Stimulated activated CD8-positive, alpha-beta memory T cell treated with anti-CD3 and anti-CD28 coated beads, Interleukin-12 subunit alpha, Interleukin-12 subunit beta, amount 100 ng/mL, for 24 hours (primary cell): ENCODE results near the gene C2CD2.

Experiments used
- DNase-seq: peaks from one replicate; pipeline ENCODE4 v3.0.0-alpha.2; 2020; ENCODE audit errors: extremely low read depth

C2CD2 gene

DNA sequence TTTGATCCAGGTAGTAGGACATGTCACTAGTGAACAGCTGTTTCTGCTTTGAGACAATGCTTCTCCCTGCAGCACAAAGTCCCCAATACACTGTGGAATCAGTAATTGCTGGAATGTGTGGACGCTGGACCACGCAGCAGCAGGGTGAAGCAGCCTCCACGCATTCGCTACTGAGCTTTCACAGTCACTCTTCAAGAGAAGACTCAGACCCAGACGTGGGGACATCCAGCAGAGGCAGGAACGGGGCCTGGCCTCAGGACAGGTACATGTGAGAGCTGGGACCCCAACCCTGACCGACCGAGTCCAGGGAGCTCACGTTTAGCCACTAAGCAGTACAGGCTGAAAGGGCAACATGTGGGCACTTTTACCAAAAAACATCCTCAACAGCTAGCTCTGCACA is 40.6 kb downstream of the C2CD2 start:
- DNase-seq = no peak

GRCh38 chr21:41908829-41909228 is 45.0 kb downstream of the C2CD2 start:
- DNase-seq = no peak

DNA sequence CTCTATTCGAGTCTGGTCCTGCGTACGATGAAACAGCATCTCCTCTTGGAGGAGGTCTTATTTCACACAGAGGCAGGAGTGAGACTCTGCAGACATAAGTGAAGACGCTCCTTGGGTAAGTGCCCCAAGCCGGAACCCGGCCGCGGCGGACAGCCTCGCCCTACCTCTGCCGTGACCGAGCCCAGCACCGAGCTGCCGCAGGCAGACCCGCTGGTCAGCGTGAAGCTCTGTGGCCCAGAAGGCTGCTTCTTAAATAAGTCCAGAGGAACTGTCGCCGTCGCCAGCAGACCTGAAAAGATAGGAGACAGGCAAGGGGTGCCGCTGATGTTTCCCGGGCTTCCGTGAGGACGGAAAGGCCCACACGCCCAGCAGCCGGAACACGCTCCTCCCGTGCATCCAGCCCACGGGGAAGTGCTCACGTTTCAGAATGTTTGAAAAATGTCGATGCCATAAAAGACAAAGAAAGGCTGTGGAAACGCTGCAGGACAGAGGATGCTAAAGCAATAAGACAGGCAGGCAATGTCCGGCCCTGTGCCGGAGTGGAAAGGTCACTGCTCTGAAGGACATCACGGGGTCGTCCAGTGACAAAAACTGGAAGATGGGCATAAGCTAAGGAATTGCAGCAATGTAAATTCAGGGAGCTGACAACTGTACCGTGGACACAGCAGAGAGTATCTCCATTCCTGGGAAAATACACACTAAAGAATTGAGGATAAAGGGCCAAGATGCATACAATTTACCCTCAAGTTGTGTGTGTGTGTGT is 46.1 kb downstream of the C2CD2 start:
- no peak for DNase-seq

GRCh38 chr21:41906770-41907169 is 47.0 kb downstream of the C2CD2 start:
- no peak for DNase-seq

- DNase-seq = no peak
Observed at GRCh38 chr21:41903559-41904351, 50.1 kb downstream of the C2CD2 start.

GRCh38 chr21:41902946-41903345 is 50.9 kb downstream of the C2CD2 start:
- no peak for DNase-seq

DNA sequence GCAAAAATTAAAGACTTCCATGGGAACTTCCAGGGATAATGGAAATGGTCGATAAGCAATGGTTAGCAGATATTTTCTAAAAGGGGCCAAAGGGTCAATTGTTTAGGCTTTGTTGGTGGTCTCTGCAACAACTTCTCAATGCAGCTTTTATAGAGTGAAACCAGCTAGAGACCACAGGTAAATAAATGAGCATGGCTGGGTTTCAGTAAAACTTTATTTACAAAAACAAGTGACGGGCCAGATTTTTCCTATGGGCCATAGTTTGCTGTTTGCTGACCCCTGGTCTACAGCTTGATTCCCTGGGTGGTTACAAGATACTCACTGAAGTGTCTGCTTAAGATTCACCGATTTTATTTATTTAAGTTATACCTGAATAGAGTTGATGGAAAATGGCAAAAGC is 52.0 kb downstream of the C2CD2 start:
- no peak for DNase-seq

- DNase-seq = no peak
Observed at GRCh38 chr21:41901099-41901498, 52.7 kb downstream of the C2CD2 start.

DNA sequence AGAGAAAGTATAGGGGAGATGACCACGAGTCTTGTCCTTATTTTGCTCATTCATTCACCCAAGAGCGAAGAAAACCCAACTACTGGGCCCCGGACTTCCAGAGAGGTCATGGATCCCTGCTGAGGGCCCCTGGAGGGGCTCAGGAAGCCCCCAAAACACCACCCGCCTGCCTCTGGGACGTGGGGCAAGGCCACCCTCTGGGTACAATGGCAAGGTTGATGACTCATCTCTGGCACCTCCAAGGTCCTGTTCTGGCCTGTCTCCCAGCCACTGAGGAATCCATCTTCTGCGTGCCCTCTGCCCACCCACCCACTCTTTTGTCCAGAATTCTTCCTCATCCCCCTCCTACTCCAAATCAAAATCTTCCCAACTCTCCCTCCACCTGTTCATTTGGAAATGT is 53.4 kb downstream of the C2CD2 start:
- DNase-seq = no peak

GRCh38 chr21:41899426-41900202 is 54.2 kb downstream of the C2CD2 start:
- DNase-seq = no peak

GRCh38 chr21:41898998-41899397 is 54.8 kb downstream of the C2CD2 start:
- DNase-seq = no peak

- DNase-seq = no peak
Observed at GRCh38 chr21:41897700-41898099, 56.1 kb downstream of the C2CD2 start.

DNA sequence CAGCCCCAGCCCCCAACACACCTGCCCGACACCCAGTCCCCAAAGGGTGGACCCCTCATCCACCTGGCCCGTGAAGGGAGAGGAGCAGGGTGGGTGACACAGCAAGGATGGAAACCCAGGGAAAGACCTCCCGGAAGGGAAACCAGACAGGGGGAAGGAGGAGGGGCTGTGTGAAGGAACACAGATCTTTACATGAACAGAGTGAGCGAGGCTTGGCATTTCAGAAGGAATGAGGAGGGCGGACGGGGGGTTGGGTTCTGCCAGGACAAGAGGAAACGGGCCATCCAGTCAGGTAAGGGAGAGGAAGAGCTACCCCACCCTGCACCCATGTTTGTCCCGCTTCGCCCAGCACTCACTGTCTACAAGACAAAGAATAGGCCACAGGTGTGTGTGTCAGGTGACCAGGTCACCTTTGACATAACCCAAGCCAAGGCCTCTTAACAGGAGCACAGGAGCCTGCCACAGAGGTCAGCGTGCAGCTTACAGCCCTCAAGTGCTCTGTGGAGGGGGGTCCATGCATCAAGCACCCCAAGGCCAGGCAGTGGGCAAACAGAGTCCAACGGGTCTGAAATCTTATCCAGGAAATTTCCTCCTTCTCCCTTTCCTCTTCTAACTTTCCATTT is 56.7 kb downstream of the C2CD2 start:
- no peak for DNase-seq

GRCh38 chr21:41895643-41896493 is 58.0 kb downstream of the C2CD2 start:
- no peak for DNase-seq

- no peak for DNase-seq
Observed at GRCh38 chr21:41894922-41895557, 58.8 kb downstream of the C2CD2 start.

GRCh38 chr21:41894511-41894910 is 59.3 kb downstream of the C2CD2 start:
- DNase-seq = no peak

GRCh38 chr21:41892726-41893125 is 61.1 kb downstream of the C2CD2 start:
- DNase-seq = no peak

DNA sequence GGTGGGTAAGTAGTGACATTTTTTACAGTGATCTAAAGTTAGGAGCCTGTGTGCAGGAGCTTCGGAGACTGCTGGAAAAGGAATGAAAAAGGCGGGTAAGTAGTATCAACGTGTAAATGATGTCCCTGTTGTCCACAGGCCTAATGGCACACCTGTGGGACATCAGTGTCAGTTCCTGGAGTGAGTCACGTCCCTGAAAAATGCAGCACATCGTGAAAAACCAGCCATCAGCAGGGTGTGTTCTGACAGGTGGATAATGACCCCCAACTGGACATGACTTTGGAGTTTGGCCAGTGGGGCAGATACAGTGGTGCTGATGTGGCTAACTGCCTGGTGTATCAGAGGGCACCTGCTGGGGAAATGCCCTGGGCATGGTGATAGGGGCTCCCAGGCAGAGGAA is 62.7 kb downstream of the C2CD2 start:
- no peak for DNase-seq

DNA sequence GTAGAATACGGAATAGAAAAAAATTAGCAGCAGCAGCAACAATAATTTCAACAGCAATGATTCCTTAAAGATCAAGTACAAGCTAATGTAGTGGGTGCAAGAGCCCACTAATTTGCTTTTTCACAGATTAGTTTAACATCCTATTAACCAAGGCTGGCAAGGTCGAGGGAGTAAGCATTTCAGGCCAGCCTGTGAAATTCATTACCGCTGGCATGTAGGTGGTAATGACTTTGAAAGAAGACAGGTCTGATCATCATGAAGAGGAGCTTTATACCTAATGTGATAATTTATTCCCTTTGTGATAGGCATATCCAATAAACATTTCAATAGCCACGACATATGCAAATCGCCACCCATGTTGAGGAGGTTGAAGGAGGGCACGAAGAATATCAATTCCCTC is 63.5 kb downstream of the C2CD2 start:
- no peak for DNase-seq

DNA sequence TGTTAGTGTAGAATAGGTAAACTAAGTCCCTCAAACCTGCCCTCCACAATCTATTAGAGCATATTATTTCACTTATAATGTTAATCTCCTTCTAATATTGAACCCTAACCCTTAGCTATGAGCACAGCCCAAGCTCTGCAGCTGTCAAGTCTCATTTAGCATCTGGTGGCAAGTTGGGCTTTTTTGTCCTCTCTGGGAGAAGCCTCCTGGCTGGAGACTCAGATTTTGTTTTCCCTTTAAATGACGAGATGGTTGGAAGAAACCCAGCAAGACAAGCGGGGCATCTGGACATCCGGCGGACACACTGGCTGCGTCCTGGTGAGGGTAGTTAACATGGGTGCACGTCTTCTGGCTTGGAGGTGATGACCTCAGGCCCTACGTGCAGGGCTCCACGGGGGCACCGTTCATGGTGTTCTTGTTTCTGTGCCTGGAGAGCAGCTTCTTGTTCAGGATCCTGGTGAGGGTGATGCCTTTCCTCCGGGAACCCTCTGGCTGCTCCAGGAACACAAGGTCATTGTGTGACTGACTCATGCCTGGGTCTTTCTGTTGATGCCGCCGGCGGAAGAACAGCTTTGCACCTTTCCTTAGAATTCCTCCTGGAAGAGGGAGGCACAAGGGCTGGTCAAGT is 65.0 kb downstream of the C2CD2 start:
- DNase-seq = no peak
